Measurements from ENCODE around the gene EHD2.
"Not testable (repeated sequence)": the region's sequence is repeated elsewhere in the genome, so short reads cannot be mapped to it uniquely, and the experiment has no call there.

The EHD2 gene

DNA sequence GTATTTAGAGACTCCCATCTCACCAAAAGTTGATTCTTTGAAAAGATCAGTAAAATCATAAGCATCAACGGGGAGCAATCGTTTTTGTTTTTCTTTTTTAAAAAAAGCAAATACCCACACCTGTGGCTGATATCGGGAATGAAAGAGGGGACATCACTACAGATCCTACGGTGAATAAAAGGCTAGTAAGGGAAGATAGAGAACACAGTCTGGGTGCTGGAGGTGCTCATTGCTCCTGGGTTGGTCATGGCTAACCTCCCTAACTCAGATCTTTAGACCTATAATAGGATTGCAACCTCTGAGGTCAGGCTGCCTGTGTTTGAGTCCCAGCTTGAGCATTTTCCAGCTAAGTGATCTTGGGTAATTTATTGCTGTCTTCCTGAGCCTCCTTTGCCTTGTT lies 1.1 kb downstream of the EHD2 start:
- Histone ChIP-seq H3F3A (ENCODE audit: insufficient read depth) (no peaks in the 10 kb centered on the region), H3K9me2 (replicated peaks; ENCODE audit: insufficient read depth, low read length) (no peaks in the 10 kb centered on the region), H3K9me3 (ENCODE audit: insufficient read depth, low read length) (no peaks in the 10 kb centered on the region), H3K27me3 (ENCODE audit: low read length) (no peaks in the 10 kb centered on the region), H3K4me2 (ENCODE audit: low read depth, low read length, poor library complexity, severe bottlenecking) (no peak overlapping the region), H3K4me3 (ENCODE audit: insufficient read depth, low read length, poor library complexity, severe bottlenecking) (no peak overlapping the region), H3K79me2 (ENCODE audit: insufficient read depth, low read length) (no peaks in the 10 kb centered on the region), H3K36me3 (ENCODE audit: low read length) (no peaks in the 10 kb centered on the region), H3K9ac (ENCODE audit: low read length) (no peak overlapping the region), H4K20me1 (ENCODE audit: low read depth, low read length) (no peaks in the 10 kb centered on the region), H2AFZ (ENCODE audit: low read depth, low read length, severe bottlenecking) (no peak overlapping the region), H3K27ac (ENCODE audit: low read depth, low read length) (no peak overlapping the region)
- no peak for TF ChIP-seq EZH2phosphoT487 (conservative IDR thresholded peaks at IDR 0.05; ENCODE audit: low read length)
- TF ChIP-seq, protein P1, sequence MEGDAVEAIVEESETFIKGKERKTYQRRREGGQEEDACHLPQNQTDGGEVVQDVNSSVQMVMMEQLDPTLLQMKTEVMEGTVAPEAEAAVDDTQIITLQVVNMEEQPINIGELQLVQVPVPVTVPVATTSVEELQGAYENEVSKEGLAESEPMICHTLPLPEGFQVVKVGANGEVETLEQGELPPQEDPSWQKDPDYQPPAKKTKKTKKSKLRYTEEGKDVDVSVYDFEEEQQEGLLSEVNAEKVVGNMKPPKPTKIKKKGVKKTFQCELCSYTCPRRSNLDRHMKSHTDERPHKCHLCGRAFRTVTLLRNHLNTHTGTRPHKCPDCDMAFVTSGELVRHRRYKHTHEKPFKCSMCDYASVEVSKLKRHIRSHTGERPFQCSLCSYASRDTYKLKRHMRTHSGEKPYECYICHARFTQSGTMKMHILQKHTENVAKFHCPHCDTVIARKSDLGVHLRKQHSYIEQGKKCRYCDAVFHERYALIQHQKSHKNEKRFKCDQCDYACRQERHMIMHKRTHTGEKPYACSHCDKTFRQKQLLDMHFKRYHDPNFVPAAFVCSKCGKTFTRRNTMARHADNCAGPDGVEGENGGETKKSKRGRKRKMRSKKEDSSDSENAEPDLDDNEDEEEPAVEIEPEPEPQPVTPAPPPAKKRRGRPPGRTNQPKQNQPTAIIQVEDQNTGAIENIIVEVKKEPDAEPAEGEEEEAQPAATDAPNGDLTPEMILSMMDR (IDR thresholded peaks at IDR 0.05; ENCODE audit: insufficient read depth, low read length, poor library complexity, severe bottlenecking): no peak

- not testable (repeated sequence) for H3K9me2 ChIP-seq (replicated peaks; ENCODE audit: insufficient read depth, low read length); H3K27me3 ChIP-seq (ENCODE audit: low read length); H3K9me3 ChIP-seq (ENCODE audit: insufficient read depth, low read length); H3K4me3 ChIP-seq (ENCODE audit: insufficient read depth, low read length, poor library complexity, severe bottlenecking); H3K4me2 ChIP-seq (ENCODE audit: low read depth, low read length, poor library complexity, severe bottlenecking); H3K9ac ChIP-seq (ENCODE audit: low read length); H3K36me3 ChIP-seq (ENCODE audit: low read length); H4K20me1 ChIP-seq (ENCODE audit: low read depth, low read length); H2AFZ ChIP-seq (ENCODE audit: low read depth, low read length, severe bottlenecking); H3K79me2 ChIP-seq (ENCODE audit: insufficient read depth, low read length); H3K27ac ChIP-seq (ENCODE audit: low read depth, low read length); H3F3A ChIP-seq (ENCODE audit: insufficient read depth)
Observed at GRCh38 chr19:47714855-47715254, 1.6 kb downstream of the EHD2 start.

- H3K9me2 ChIP-seq (replicated peaks; ENCODE audit: insufficient read depth, low read length): no peaks in the 10 kb centered on the region
- H3K9me3 ChIP-seq (ENCODE audit: insufficient read depth, low read length): no peaks in the 10 kb centered on the region
- H3K4me3 ChIP-seq (ENCODE audit: insufficient read depth, low read length, poor library complexity, severe bottlenecking): no peak overlapping the region
- H3K27me3 ChIP-seq (ENCODE audit: low read length): no peaks in the 10 kb centered on the region
- no peak overlapping the region for H3K9ac ChIP-seq (ENCODE audit: low read length)
- H3K36me3 ChIP-seq (ENCODE audit: low read length): no peaks in the 10 kb centered on the region
- no peak overlapping the region for H3K27ac ChIP-seq (ENCODE audit: low read depth, low read length)
- H2AFZ ChIP-seq (ENCODE audit: low read depth, low read length, severe bottlenecking): no peak overlapping the region
- H4K20me1 ChIP-seq (ENCODE audit: low read depth, low read length): no peaks in the 10 kb centered on the region
- H3F3A ChIP-seq (ENCODE audit: insufficient read depth): no peaks in the 10 kb centered on the region
- no peaks in the 10 kb centered on the region for H3K79me2 ChIP-seq (ENCODE audit: insufficient read depth, low read length)
- TF ChIP-seq, protein P1 (IDR thresholded peaks at IDR 0.05; ENCODE audit: insufficient read depth, low read length, poor library complexity, severe bottlenecking): no peak
- no peak for TF ChIP-seq EZH2phosphoT487 (conservative IDR thresholded peaks at IDR 0.05; ENCODE audit: low read length)
- no peak overlapping the region for H3K4me2 ChIP-seq (ENCODE audit: low read depth, low read length, poor library complexity, severe bottlenecking)
Observed at GRCh38 chr19:47716270-47716937, 3.2 kb downstream of the EHD2 start.

- H3K9me3 ChIP-seq (ENCODE audit: insufficient read depth, low read length); H3K9ac ChIP-seq (ENCODE audit: low read length); H3K4me3 ChIP-seq (ENCODE audit: insufficient read depth, low read length, poor library complexity, severe bottlenecking); H3K9me2 ChIP-seq (replicated peaks; ENCODE audit: insufficient read depth, low read length); H3K4me2 ChIP-seq (ENCODE audit: low read depth, low read length, poor library complexity, severe bottlenecking); H2AFZ ChIP-seq (ENCODE audit: low read depth, low read length, severe bottlenecking); H3F3A ChIP-seq (ENCODE audit: insufficient read depth); H3K79me2 ChIP-seq (ENCODE audit: insufficient read depth, low read length); H3K27me3 ChIP-seq (ENCODE audit: low read length); H3K27ac ChIP-seq (ENCODE audit: low read depth, low read length); H3K36me3 ChIP-seq (ENCODE audit: low read length); H4K20me1 ChIP-seq (ENCODE audit: low read depth, low read length): not testable (repeated sequence)
Observed at GRCh38 chr19:47718415-47719046, 5.3 kb downstream of the EHD2 start.

Data from SU-DHL-6 (cell line).